ENCODE results near the gene ZNF45.
A peak's percentile ranks its signal among the peaks of the same experiment; 100 is the strongest.
"Not testable (repeated sequence)": the region's sequence is repeated elsewhere in the genome, so short reads cannot be mapped to it uniquely, and the experiment has no call there.

ZNF45 gene

DNA sequence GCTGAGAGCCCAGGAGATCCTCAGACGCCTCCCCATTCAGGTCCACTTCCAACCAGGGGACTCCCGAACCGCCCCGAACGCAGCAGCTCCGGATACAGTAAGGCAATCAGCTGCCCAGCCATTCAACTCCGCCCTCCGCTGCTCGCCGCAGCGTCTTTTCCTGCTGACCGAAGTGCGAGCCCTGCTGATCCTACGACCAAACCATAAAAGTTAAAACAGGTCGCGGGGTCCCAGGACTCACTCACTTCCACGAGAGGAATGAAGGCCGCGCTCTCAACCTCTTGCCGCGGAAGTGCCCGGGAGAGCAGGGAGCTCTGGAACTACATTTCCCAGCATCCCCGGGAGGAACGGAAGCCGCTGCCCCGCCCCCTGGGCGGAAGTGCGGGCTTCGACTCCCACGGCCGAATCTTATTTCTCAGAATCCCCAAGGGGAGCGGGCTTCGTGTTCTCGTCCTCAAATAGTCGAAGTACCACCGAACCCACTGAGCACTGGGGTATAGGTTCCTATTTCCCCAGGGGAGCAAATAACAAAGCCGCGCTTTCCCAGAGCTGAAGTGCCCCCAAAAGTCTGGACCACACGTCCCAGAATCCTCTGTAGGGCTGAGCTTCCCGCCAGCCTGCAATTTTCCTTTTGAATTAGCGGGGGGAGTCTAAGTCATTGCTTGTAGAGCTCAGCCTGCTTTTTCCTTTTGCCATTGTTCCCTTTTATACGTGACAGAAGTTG lies at the start of gene ZNF45:
TSS of gene ZNF45 (minus strand) at position 298 of the 724 bp plus-strand sequence. CDS start 13,097 bp downstream, outside the sequence.
- peak; percentile 86 for DNase-seq

DNA sequence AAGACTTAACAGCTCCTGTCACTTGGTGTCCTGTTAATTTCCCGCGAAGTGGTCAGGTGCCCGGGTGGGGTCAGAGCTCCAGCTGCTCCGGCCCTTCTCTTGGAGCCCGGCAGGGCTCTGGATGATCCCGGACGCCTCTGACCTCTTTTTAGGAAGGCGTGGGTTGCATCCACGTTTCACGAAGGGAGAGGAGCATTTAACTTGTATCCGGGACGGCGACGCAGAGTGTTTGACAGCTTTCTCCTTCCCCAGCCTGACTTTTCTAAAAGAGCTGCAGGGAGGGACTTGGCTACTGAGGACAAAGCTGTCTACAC lies 49.6 kb upstream of the ZNF45 start:
- DNase-seq = no peak

DNA sequence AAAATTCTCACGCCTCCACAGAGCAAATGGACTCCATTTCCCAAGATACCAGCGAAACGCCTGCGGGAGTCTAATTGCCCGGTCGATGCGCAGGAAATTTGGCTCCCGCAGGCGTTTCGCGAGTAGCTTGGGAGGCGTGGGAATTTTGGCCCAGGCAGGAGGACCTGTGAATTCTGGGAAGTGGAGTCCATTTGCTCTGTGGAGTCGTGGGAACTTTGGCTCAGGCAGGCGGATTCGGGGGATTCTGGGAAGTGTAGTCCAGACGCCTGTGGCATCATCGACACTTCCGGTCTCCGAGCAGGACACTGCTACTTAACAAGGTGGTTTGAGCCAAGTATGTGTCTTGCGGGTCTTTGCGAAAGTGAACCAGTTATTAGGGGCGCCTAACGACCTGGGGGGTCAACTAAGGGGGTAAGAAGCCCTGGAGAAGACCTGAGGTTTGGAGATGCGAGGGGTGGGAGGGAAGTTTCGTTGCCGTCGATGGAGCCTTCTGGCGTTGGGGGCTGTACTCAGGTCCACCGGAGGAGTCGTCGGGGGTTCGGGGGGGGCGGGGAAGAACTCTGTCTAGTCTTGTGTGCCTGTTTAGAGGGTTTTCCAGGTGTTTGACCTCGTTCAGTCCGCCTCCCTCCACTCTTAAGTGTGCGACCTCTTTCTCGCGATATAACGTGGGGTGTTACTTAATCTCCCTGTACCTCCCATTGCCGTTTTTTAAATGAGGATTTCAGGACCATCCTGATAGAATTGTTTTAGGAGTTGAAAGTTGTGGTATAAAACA lies 49.0 kb upstream of the ZNF45 start, which contains the start of gene ZNF155:
TSS of gene ZNF155 (plus strand) at position 277 of the 775 bp plus-strand sequence. CDS start 4,356 bp downstream, outside the sequence.
- no peak for DNase-seq

DNA sequence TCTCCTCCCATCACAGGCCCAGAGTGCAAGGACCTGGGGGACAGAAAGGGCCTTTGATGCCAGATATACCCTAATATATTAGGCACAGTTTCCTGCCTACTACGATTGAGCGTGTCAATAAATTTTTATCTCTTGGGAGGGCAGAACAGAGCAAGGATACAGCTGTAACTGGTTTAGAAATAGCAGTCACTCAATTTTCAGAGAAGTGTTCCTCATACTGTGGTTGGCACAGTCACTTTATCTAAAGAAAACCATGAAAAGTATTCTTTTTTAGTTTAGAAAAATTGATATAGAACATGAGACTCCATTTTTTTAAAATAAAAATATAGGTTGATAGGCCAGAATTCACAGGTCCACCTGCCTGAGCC lies 48.4 kb upstream of the ZNF45 start:
- DNase-seq = no peak

DNA sequence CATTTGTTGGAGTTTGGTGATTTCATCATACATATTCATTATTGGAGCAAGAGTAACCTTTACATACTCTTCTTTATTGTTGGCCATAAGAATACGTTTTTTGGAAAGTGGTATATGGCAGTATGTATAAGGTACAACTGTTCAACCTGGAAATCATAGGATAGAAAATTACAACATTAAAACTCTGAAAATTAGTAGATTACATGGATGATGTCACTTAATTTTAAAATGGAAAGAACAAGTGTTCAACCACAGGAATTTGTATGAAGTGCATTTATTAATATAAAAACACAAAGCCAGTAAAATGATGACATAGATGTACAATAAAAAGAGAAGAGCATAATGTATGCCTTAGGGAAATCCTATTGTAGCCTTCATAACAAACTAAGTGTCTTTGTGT lies 41.6 kb upstream of the ZNF45 start:
- no peak for DNase-seq

DNA sequence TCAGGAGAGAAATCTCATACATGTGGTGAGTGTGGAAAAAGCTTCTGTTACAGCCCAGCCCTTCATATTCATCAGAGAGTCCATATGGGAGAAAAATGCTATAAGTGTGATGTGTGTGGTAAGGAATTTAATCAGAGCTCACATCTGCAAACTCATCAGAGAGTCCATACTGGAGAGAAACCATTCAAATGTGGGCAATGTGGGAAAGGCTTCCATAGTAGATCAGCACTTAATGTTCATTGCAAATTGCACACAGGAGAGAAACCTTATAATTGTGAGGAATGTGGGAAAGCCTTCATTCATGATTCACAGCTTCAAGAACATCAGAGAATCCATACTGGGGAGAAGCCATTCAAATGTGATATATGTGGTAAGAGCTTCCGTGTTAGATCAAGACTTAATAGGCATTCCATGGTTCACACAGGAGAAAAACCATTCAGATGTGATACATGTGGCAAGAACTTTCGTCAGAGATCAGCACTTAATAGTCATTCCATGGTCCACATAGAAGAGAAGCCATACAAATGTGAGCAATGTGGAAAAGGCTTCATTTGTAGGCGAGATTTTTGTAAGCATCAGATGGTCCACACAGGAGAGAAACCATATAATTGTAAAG lies 31.1 kb upstream of the ZNF45 start:
- DNase-seq = no peak

DNA sequence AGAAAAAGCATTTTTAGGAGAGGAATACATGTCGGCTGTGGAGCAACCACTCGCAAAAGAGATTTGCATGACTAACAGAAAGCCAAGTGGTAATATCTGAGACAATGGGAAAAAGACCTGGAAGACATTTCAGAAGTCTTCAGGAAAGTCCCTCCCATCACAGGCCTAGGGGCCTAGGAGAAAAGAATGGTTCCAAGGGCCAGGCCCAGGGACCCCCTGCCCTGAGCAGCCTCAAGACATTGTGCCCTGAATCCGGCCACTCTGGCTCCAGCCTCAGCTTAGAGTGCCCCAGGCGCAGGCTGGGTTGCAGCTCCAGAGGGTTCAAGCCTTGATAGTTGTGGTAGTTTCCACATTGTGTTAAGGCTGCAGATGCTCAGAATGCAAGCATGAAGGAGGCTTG lies 25.3 kb upstream of the ZNF45 start:
- DNase-seq = no peak

DNA sequence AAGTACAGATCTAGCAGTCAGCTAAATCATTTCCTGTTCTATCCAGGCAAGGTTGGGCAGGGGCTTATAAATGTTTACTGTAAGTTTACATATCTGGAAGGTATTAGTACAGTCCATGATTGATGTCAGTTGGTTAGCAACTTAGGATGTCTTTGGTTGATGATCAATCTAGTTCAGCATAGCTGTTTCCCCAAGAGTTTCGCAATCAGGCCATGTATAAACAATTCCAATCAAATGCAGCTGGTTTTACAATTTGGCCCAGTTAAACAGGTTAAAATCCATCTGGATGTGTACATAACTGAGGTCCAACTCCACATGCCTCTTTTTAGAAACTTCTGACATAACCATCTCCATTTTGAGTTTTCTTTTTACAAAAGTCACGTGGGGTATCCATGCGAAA lies 22.8 kb upstream of the ZNF45 start:
- DNase-seq = no peak

DNA sequence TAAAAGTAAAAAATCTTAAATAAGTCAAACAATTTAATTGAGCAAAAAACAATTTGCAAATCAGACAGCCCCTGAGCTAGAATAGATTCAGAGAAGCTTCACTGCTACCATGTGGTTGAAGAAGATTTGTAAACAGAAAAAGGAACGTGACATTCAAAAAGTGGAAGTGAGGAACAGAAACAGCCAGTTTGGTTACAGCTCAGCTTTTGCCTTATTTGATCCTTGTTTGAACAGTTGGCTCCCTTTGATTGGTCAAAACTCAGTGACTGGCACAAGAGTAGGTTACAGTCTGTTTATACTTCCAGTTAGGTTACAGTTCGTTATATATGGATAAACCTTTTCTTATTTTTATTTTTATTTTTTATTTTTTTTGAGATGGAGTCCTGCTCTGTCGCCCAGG lies 21.7 kb upstream of the ZNF45 start:
- DNase-seq = no peak

DNA sequence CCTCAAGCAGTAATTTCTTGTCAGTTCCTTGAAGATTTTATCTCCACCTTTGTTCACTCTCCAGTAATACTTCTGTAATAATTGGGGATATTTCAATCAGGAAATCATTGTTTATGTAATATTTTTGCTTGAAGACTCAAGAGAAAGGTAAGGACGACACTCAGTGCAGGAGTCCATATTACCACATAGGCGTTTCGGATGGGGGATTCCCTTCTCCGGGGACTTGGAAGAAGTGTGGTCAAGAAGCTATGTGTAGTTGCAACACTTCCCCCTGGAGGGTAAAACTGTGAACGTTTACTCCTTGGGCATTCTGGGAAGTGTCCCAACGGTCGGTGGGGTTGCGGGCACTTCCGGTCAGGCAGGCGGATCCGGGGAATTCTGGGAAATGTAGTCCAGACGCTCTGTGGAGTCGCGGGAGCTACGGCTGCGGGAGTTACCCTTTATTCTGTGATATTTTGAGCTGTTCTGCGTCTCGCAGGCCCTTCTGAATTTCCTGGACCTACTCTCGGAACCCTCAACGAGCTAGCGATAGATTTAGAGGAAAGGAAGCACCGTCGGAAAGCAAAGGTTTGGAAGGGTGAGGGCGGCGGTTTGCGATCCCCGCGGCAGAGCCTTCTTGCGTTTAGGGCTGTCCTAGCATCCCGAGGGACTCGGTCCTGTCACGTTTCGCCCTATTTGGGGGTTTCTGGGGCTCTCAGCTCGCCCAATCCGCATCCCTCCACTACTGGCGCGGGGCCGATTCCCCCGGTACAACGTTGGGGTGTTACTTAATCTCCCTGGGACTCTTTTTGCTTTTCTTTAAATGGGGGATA lies 16.0 kb upstream of the ZNF45 start, which contains the start of gene ZNF221:
TSS of gene ZNF221 (plus strand) at position 395 of the 812 bp plus-strand sequence. CDS start 11,499 bp downstream, outside the sequence.
- peak; percentile 87 for DNase-seq

DNA sequence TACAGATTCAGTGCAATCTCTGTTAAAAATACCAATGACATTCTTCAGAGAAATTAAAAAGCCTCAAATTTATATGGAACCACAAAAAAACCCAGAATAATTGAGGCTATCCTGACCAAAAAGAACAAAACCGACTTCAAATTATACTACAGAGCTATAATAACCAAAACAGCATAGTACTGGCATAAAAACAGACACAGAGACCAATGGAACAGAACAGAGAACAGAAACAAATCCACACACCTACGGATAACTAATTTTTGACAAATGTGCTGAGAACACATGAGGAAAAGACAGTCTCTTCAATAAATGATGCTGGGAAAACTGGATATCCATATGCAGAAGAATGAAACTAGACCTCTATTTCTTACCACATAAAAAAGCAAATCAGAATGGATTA lies 14.7 kb upstream of the ZNF45 start:
- not testable (repeated sequence) for DNase-seq

DNA sequence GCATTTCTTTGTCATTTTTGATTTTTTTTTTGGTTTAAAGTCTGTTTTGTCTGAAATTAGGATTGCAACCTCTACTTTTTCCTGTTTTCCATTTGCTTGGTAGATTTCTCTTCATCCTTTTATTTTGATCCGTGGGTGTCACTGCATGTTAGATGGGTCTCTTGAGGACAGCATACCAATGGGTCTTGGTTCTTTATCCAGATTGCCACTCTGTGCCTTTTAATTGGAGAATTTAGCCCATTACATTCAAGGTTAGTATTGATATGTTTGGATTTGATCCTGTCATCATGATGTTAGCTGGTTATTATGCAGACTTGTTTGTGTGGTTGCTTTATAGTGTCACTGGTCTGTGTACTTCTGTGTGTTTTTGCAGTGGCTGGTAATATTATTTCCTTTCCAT lies 12.3 kb upstream of the ZNF45 start:
- DNase-seq = not testable (repeated sequence)

DNA sequence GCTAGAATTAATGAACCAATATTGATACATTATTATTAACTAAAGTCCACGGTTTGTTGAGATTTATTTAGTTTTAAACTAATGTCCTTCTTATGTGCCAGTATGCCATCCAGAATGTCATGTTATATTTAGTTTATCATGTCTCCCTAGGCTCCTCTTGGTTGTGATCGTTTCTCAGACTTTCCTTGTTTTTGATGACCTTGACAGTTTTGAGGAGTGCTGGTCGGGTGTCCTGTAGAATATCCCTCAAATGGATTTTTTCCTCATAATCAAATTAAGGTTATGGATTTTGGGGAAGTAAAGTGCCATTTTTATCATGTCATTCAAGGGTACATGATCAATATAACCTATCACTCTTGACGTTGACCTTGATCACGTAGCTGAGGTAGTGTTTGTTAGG lies 6.1 kb upstream of the ZNF45 start:
- DNase-seq = no peak

DNA sequence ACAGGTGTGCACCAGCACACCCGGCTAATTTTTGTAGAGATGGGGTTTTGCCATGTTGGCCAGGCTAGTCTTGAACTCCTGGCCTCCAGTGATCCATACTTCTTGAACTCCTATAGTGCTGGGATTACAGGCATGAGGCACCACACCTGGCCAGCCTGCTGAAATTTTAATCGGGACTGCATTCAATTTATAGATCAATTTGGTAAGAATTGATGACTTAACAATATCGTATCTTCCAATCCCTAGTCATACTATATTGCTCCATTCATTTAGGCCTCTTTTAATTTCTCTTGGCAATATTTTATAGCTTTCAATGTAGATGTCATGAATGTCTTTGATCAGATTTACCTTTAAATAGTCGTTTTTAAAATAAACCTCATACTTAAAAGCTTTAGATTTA lies 5.6 kb upstream of the ZNF45 start:
- no peak for DNase-seq

DNA sequence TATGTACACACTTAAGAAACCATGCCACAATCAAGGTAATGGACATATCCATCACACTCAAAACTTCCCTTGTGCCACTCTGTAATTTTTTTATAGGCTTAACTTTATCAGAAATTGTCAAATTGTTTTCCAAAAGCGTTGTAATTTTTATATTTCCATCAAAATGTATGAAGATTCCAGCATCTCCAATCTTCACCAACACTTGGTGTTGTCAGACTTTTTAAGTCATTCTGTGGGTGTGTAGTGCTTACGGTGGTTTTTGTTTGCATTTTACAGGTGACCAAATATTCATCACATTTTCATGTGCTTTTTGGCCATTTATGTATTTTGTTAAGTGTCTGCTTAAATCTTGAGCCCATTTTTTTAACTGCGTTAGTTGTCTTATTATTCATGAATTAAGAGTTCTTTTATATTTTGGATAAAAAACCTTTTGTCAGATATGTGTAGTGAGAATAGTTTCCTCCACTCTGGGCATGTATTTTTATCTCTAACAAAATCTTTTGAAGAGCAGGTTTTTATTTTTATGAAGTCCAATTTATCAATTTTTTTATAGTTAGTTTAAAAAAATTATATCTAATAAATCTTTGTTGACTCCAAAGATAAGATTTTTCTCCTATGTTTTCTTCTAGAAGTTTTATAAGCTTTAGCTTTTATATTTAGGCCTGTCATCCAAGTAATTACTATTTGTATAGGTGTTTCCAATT lies 4.6 kb upstream of the ZNF45 start:
- no peak for DNase-seq

DNA sequence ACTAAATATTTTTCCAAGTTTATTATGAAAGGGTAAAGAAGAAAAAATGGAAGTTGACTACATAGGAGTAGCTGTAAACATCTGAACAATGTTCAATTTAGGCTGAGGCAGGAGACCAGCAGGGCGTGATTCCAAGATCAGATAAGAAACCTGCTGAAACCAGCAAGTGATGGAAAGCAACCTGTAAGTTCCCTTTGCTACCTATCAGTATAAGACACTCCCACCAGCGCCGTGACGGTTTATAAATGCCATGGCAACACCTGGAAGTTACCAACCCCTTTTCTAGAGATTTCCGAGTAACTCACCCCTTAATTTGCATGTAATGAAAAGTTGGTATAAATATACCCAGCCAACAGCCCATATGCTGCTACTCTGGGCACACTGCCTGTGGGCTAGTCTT lies 1.1 kb upstream of the ZNF45 start:
- DNase-seq = no peak

DNA sequence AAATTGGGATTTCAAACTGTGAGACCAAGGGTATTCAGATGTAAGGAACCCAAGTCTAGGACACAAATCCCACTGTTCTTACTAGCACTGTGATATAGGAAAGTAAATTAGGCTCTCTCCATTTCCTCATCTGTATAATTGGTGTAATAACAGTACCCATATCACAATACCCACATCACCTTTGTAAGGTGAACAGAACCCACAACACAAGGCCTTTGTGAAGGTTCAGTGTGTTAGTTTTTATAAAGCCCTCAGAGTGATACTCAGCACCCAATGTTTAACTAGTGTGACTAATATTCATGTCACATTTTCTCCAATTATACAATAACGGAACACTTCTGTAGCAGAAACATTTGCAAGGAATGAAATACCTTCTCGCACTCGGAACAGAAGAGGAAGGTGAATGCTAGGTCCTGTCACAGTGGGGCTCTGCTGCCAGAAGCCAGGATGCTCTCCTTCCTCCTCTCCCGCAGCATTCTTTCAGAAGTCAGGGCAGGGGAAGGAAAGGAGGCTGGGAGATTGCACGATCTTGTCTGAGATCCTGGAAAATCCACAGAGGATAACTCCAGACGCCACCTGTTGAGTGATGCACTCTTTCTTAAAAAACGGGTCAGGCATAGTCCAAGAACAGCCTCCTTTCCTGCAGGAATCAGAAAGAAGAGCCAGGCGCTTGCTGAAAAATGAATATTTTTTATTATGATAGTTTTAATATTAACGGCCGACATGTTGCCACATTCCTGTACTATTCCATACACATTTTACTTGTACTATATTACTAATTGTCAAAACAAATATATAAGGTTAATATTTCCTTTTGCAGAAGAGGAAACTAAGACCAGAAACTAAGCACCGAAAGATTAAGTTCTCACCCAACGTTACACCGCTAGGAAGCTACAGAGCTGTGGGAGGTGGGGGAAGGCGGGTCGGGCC lies 762 bp downstream of the ZNF45 start:
- DNase-seq = no peak

DNA sequence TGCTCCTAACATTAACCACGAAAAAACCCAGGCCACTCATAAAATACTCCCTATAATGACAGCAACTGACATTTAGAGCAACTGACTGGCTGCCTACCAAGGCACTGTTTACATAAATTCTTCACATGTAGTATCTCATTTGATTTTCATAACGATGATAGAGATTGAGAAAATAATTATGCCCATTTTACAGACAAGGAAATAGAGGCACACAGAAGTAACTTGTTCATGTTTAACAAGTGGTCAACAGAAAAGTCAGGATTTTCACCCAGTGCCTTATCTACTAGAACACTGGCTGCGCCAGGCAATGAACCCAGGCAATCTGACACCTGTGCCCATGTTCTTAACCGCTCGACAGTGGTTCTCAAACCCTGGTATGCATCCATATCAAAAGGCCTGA lies 6.3 kb downstream of the ZNF45 start:
- DNase-seq = no peak

DNA sequence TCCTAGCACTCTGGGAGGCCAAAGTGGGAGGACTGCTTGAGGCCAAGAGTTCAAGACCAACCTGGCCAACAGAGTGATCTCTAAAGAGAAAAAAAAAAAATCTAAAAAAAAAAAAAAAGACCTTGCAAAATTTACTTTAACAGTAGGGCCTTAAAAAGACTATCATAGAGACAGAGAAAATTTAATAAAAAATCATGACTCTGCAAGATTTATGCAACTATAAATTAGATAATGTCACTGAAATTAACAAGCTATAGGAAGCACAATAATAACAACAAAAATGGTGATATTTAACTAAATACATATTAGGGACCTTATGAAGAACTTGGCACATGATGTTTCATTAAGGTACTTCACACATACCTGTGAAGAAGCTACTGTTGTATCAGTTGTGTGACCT lies 11.2 kb downstream of the ZNF45 start:
- no peak for DNase-seq

DNA sequence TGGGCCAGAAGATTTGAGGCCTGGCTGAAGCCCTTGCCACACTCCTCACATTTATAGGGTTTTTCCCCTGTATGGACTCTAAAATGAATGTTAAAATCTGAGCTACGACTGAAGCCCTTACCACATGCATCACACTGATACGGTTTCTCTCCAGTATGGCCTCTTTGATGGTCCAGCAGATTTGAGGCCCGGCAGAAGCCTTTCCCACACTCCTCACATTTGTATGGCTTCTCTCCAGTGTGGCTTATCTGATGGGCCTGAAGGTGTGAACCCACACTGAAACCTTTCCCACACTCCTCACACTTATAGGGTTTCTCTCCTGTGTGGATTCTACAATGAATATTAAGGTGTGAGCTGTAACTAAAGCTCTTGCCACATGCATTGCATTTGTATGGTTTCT lies 21.0 kb downstream of the ZNF45 start:
- DNase-seq = no peak

DNA sequence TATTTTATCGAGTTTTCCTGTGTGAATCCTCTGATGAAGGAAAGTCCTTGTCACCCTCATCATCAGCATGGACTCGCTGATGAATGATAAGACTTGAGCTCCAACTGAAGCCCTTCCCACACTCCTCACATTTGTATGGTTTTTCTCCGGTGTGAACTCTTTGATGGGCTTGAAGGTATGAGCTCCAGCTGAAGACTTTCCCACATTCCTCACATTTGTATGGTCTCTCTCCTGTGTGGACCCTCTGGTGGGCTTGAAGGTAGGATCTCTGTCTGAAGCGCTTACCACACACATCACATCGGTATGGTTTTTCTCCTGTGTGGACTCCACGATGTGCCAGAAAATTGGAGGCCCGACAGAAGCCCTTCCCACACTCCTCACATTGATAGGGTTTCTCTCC lies 21.7 kb downstream of the ZNF45 start:
- DNase-seq = no peak
